Measurements from ENCODE around the gene FBXW11.

DNA sequence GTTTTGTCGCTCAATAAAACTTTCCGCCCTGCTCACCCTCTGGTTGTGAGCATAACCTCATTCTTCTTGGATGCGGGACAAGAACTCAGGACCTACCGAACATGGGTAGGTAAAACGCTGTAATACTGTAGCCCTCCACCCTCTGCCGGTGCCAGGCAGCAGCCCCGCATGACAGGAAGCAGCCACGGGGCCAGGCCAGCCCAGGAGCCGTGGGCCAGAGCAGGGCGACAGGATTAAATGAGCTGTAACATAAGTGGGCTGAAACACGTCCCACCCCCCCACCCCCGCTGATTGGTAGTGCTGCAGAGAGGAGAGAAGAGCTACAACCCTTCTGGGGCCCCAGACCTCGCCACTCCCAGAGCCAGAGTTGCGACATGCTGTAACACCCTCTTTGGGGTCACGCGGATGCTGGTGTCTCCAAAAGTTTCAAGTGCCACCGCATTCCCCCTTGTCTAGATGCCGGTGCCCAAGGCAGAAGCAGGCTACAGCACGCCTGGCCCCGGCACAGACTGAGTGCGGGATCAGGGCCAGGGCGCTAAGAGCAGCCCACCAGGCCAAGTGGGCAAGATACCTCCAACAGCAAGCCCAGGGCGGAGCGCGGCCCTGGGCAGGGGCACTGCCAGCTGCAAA is 81.8 kb downstream of the FBXW11 start:
- no peak for TF ChIP-seq POLR2A (IDR thresholded peaks at IDR 0.05)
- TF ChIP-seq, protein P1, sequence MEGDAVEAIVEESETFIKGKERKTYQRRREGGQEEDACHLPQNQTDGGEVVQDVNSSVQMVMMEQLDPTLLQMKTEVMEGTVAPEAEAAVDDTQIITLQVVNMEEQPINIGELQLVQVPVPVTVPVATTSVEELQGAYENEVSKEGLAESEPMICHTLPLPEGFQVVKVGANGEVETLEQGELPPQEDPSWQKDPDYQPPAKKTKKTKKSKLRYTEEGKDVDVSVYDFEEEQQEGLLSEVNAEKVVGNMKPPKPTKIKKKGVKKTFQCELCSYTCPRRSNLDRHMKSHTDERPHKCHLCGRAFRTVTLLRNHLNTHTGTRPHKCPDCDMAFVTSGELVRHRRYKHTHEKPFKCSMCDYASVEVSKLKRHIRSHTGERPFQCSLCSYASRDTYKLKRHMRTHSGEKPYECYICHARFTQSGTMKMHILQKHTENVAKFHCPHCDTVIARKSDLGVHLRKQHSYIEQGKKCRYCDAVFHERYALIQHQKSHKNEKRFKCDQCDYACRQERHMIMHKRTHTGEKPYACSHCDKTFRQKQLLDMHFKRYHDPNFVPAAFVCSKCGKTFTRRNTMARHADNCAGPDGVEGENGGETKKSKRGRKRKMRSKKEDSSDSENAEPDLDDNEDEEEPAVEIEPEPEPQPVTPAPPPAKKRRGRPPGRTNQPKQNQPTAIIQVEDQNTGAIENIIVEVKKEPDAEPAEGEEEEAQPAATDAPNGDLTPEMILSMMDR (IDR thresholded peaks at IDR 0.05), result no peak
